Thyroid gland (tissue), 4 donors: ENCODE measurements around the gene SBK3. TPM values are rescaled to one million over a fixed set of nuclear protein-coding genes. Genes with fewer than 3 reads are reported as not detected.

Experiments
- DNase-seq, 2 donors: peaks; one replicate each; pipeline ENCODE4 v3.0.0-alpha.2; 2019
- H3K27ac ChIP-seq, 3 donors: fragments of 200-600 bp; sonication (generic); 1 replicate in 2 of 3; 2 replicates in 1 of 3; pipeline ENCODE4 v1.5.1; 2016 to 2019; ENCODE audit warnings: mild to moderate bottlenecking in 1 of 3, moderate library complexity in 1 of 3
- H3K27me3 ChIP-seq: fragments of 200-600 bp; sonication (generic); one replicate; pipeline ENCODE4 v1.5.1; 2019
- H3K36me3 ChIP-seq, 2 donors: fragments of 200-600 bp; sonication (generic); one replicate each; pipeline ENCODE4 v1.5.1; 2016 to 2019
- H3K4me1 ChIP-seq, 2 donors: fragments of 200-600 bp; sonication (generic); one replicate each; pipeline ENCODE4 v1.5.1; 2017 to 2019
- H3K4me3 ChIP-seq, 3 donors: fragments of 200-600 bp; sonication (generic); replicated peaks in 1 of 3; 1 replicate in 2 of 3; 2 replicates in 1 of 3; pipeline ENCODE4 v1.5.1; 2016; ENCODE audit warnings: mild to moderate bottlenecking in 1 of 3
- H3K9me3 ChIP-seq: fragments of 200-600 bp; sonication (generic); one replicate; pipeline ENCODE4 v1.5.1; 2017
- CTCF ChIP-seq, 6 experiments: fragments of 200-600 bp in 3 of 6; fragments of 450-650 bp in 3 of 6; sonication (generic) in 3 of 6; IDR thresholded peaks; one replicate each; pipeline ENCODE4 v1.5.1; 2016 to 2019; ENCODE audit warnings: antibody characterized with exemption in 6 of 6, mild to moderate bottlenecking in 2 of 6, inconsistent platforms in 1 of 6, moderate library complexity in 1 of 6
- POLR2A ChIP-seq, 2 donors: fragments of 450-650 bp; IDR thresholded peaks; one replicate each; pipeline ENCODE4 v1.6.1; 2017; ENCODE audit warnings: antibody characterized with exemption in 2 of 2, mild to moderate bottlenecking in 2 of 2, moderate library complexity in 1 of 2
- WGBS, 2 donors: methylation state at CpG; one replicate each; pipeline ENCODE4 v1.1.5; 2017; 5-methylcytosine and 5-hydroxymethylcytosine counted together
- intact Hi-C: fragments of 100-400 bp; cut with DNase I; formaldehyde crosslinking; loops from one replicate; pipeline ENCODE4 v1.15.1; 2023
- total RNA-seq, 4 donors: library from RNA; depleted of rRNA; stranded (reverse); fragments of >200 nt; gene quantifications; one replicate each; pipeline ENCODE4 v1.2.3, GENCODE V29; 2016

SBK3 gene
- total RNA-seq, 4 donors from 2014 or later: 0.94 to 14.8 TPM; not detected in 2

GRCh38 chr19:55504252-55504603 lies 41.1 kb downstream of the SBK3 start:
- no peak for TF ChIP-seq POLR2A (IDR thresholded peaks at IDR 0.05)
- no peak for TF ChIP-seq CTCF (IDR thresholded peaks at IDR 0.05)
- intact Hi-C loops: loop anchor here (2.0 to 10.0 kb wide), 2 partner anchors 199 to 361 kb away; no protein-coding TSS in a partner anchor
- peak overlapping the region in 1 of 3 donors; percentile 21 for H3K4me3 ChIP-seq
- no peaks in the 10 kb centered on the region for H3K4me1 ChIP-seq
- H3K36me3 ChIP-seq: no peaks in the 10 kb centered on the region
- WGBS, 2 donors: 32 to 36% methylated on average over 13 of the region's 13 CpGs
- no peaks in the 10 kb centered on the region for H3K9me3 ChIP-seq
- H3K27me3 ChIP-seq: no peaks in the 10 kb centered on the region
- DNase-seq: no peak
- no peak overlapping the region for H3K27ac ChIP-seq

- Histone ChIP-seq H3K36me3 (no peaks in the 10 kb centered on the region), H3K4me1 (no peaks in the 10 kb centered on the region), H3K4me3 (peak overlapping the region in 1 of 3 donors; percentile 21), H3K27ac (no peak overlapping the region), H3K9me3 (no peaks in the 10 kb centered on the region), H3K27me3 (no peaks in the 10 kb centered on the region)
- 14 to 18% methylated on average over 52 to 57 of the region's 64 CpGs for WGBS, 2 donors
- TF ChIP-seq CTCF (IDR thresholded peaks at IDR 0.05): peak; percentile 95 to 99 (median 98)
- TF ChIP-seq POLR2A (IDR thresholded peaks at IDR 0.05): no peak
- DNase-seq: peak; percentile 93
- intact Hi-C loops: loop anchor here (2.0 to 10.0 kb wide), 3 partner anchors 41 to 361 kb away; no protein-coding TSS in a partner anchor
Observed at GRCh38 chr19:55503502-55504251, 41.7 kb downstream of the SBK3 start.

GRCh38 chr19:55503157-55503501 lies 42.2 kb downstream of the SBK3 start:
- H3K27me3 ChIP-seq: no peaks in the 10 kb centered on the region
- no peaks in the 10 kb centered on the region for H3K9me3 ChIP-seq
- no peaks in the 10 kb centered on the region for H3K4me1 ChIP-seq
- no peak for TF ChIP-seq POLR2A (IDR thresholded peaks at IDR 0.05)
- TF ChIP-seq CTCF (IDR thresholded peaks at IDR 0.05): no peak
- 85 to 89% methylated on average over 17 of the region's 17 CpGs for WGBS, 2 donors
- no peak overlapping the region for H3K4me3 ChIP-seq
- no peak overlapping the region for H3K27ac ChIP-seq
- intact Hi-C loops: loop anchor here (2.0 to 10.0 kb wide), 2 partner anchors 40 to 198 kb away; no protein-coding TSS in a partner anchor
- DNase-seq: no peak
- H3K36me3 ChIP-seq: no peaks in the 10 kb centered on the region

- TF ChIP-seq POLR2A (IDR thresholded peaks at IDR 0.05): no peak
- TF ChIP-seq CTCF (IDR thresholded peaks at IDR 0.05): no peak
Observed at GRCh38 chr19:55502197-55502952, 43.0 kb downstream of the SBK3 start.

More at GRCh38 chr19:55502197-55502952, 43.0 kb downstream of the SBK3 start:
- no peak for DNase-seq
- H3K27ac ChIP-seq: no peak overlapping the region
- intact Hi-C loops: loop anchor here (2.0 to 10.0 kb wide), 2 partner anchors 40 to 198 kb away; no protein-coding TSS in a partner anchor
- H3K36me3 ChIP-seq: no peaks in the 10 kb centered on the region
- 93 to 96% methylated on average over 9 of the region's 9 CpGs for WGBS, 2 donors
- no peaks in the 10 kb centered on the region for H3K9me3 ChIP-seq
- H3K4me1 ChIP-seq: no peaks in the 10 kb centered on the region
- no peaks in the 10 kb centered on the region for H3K27me3 ChIP-seq
- H3K4me3 ChIP-seq: no peak overlapping the region
